HCT116 (cell line): ENCODE results near the gene PTPDC1. TPM values are rescaled to one million over a fixed set of nuclear protein-coding genes. Genes with fewer than 3 reads are reported as not detected.

Experiments used
- ATAC-seq: fragments of 200-7000 bp; cut with Tn5 transposase; 2 replicates; pipeline ENCODE4 v1.9.1; 2020; ENCODE audit warnings: mild to moderate bottlenecking, moderate library complexity
- BruUV-seq: library from RNA; stranded (reverse); fragments of 400-500 nt; replicated peaks from 2 replicates; lab custom pipeline; 2021; lab: Mats Ljungman, UMichigan
- CTCF ChIA-PET: fragments of 300-600 bp; sonication (Branson Sonifier 250); formaldehyde crosslinking; loops from one replicate; lab custom pipeline; 2021; ENCODE audit warnings: antibody characterized with exemption; lab: Charles Lee
- POLR2A ChIA-PET: fragments of 300-600, 350-600 bp; sonication (Branson Sonifier 250); formaldehyde crosslinking; loops from one replicate; lab custom pipeline; 2021; ENCODE audit warnings: antibody characterized with exemption; lab: Charles Lee
- RAD21 ChIA-PET, 2 experiments: fragments of 300-600 bp; sonication (Branson Sonifier 250); formaldehyde crosslinking; loops; one replicate each; lab custom pipeline; 2023; ENCODE audit warnings: low total read pairs in 2 of 2; ENCODE audit not compliant: uncharacterized antibody in 2 of 2, unreplicated experiment in 2 of 2, low non-redundant PET in 1 of 2; lab: Charles Lee
- DNase-seq: peaks from one replicate; pipeline ENCODE4 v3.0.0-alpha.2; 2010; ENCODE audit warnings: low read depth, low spot score
- H2AFZ ChIP-seq: fragments of 200-600 bp; shearing (Covaris generic), sonication (generic); 2 replicates; pipeline ENCODE4 v1.6.1; 2017; ENCODE audit warnings: low read depth, mixed run types, mixed read lengths, antibody characterized with exemption, low read length; ENCODE audit not compliant: poor library complexity, severe bottlenecking
- H3K27ac ChIP-seq: 2 replicates; pipeline ENCODE4 v1.5.1; 2012; ENCODE audit warnings: low read depth, low read length
- H3K27me3 ChIP-seq: fragments of 200-600 bp; sonication (generic); 2 replicates; pipeline ENCODE4 v1.6.1; 2016; ENCODE audit warnings: mixed run types, low read length, mixed read lengths; ENCODE audit not compliant: insufficient read depth
- H3K36me3 ChIP-seq, 2 experiments: fragments of 200-500 bp in 1 of 2; fragments of 200-600 bp in 1 of 2; sonication (Bioruptor generic) in 1 of 2; sonication (generic) in 1 of 2; 2 replicates each; pipeline versions ENCODE4 v1.5.1 to v1.6.1; 2014 to 2016; ENCODE audit warnings: low read length in 2 of 2, inconsistent platforms in 1 of 2, mixed read lengths in 1 of 2, mixed run types in 1 of 2; ENCODE audit not compliant: insufficient read depth in 2 of 2, control insufficient read depth in 1 of 2
- H3K4me1 ChIP-seq, 2 experiments: fragments of 200-600 bp in 1 of 2; sonication (generic) in 1 of 2; 2 replicates each; pipeline versions ENCODE4 v1.5.1 to v1.6.1; 2012 to 2017; ENCODE audit warnings: low read length in 2 of 2, inconsistent platforms in 1 of 2, mild to moderate bottlenecking in 1 of 2, mixed read lengths in 1 of 2, mixed run types in 1 of 2, moderate library complexity in 1 of 2; ENCODE audit not compliant: insufficient read depth in 2 of 2, control insufficient read depth in 1 of 2
- H3K4me2 ChIP-seq: fragments of 200-600 bp; sonication (generic); 2 replicates; pipeline ENCODE4 v1.6.1; 2017; ENCODE audit warnings: mixed run types, low read length, mixed read lengths
- H3K4me3 ChIP-seq, 2 experiments: fragments of 200-600 bp in 1 of 2; sonication (generic) in 1 of 2; replicated peaks in 1 of 2; 2 replicates each; pipeline ENCODE4 v1.5.1; 2011 to 2016; ENCODE audit warnings: low read length in 2 of 2, control low read depth in 1 of 2, low read depth in 1 of 2, mild to moderate bottlenecking in 1 of 2, mixed read lengths in 1 of 2, mixed run types in 1 of 2
- H3K79me2 ChIP-seq: fragments of 200-600 bp; sonication (generic); 2 replicates; pipeline ENCODE4 v1.6.1; 2017; ENCODE audit warnings: mild to moderate bottlenecking, mixed run types, low read length, moderate library complexity, mixed read lengths; ENCODE audit not compliant: insufficient read depth
- H3K9ac ChIP-seq: fragments of 200-600 bp; sonication (generic); 2 replicates; pipeline ENCODE4 v1.6.1; 2016; ENCODE audit warnings: low read length, mixed read lengths
- H3K9me2 ChIP-seq: fragments of 200-600 bp; sonication (generic), shearing (Covaris generic); 2 replicates; pipeline ENCODE4 v1.6.1; 2017; ENCODE audit warnings: mixed run types, mild to moderate bottlenecking, moderate library complexity; ENCODE audit not compliant: insufficient read depth
- H3K9me3 ChIP-seq, 2 experiments: fragments of 200-500 bp in 1 of 2; fragments of 200-600 bp in 1 of 2; sonication (Bioruptor generic) in 1 of 2; sonication (generic) in 1 of 2; 2 replicates each; pipeline ENCODE4 v1.6.1; 2014 to 2017; ENCODE audit warnings: low read length in 2 of 2, mixed read lengths in 2 of 2, inconsistent platforms in 1 of 2, low read depth in 1 of 2, mild to moderate bottlenecking in 1 of 2, mixed run types in 1 of 2, moderate library complexity in 1 of 2; ENCODE audit not compliant: control insufficient read depth in 1 of 2, insufficient read depth in 1 of 2
- H4K20me1 ChIP-seq: fragments of 200-600 bp; sonication (generic), shearing (Covaris generic); 2 replicates; pipeline ENCODE4 v1.6.1; 2017; ENCODE audit warnings: mixed run types, mild to moderate bottlenecking, moderate library complexity; ENCODE audit not compliant: insufficient read depth
- FOSL1 ChIP-seq: IDR thresholded peaks from 2 replicates; pipeline ENCODE4 v1.6.1; 2012; ENCODE audit warnings: low read depth
- POLR2AphosphoS5 ChIP-seq: IDR thresholded peaks from 2 replicates; pipeline ENCODE4 v1.6.1; 2011; ENCODE audit warnings: mild to moderate bottlenecking, low read depth, low read length, moderate library complexity
- SIN3A ChIP-seq: IDR thresholded peaks from 2 replicates; pipeline ENCODE4 v1.6.1; 2012; ENCODE audit warnings: low read depth
- SP1 ChIP-seq: IDR thresholded peaks from 2 replicates; pipeline ENCODE4 v1.6.1; 2012; ENCODE audit warnings: low read depth
- SRF ChIP-seq: IDR thresholded peaks from 2 replicates; pipeline ENCODE4 v1.6.1; 2012; ENCODE audit warnings: low read depth
- intact Hi-C: fragments of 100-400 bp; cut with micrococcal nuclease; formaldehyde crosslinking; loops from 2 replicates; pipeline ENCODE4 v1.10.0; 2022
- total RNA-seq: library from RNA; stranded (reverse); gene quantifications from one replicate; pipeline ENCODE4 v1.2.1, GENCODE V29; 2021; ENCODE audit not compliant: unreplicated experiment
- TF ChIP-seq, protein P1 (sequence below): IDR thresholded peaks from 2 replicates; pipeline ENCODE4 v1.6.1; 2012
- TF ChIP-seq, protein P2 (sequence below): IDR thresholded peaks from 2 replicates; pipeline ENCODE4 v1.6.1; 2011; ENCODE audit warnings: mild to moderate bottlenecking, low read length, moderate library complexity; ENCODE audit not compliant: insufficient replicate concordance; ENCODE audit errors: extremely low read depth

Gene PTPDC1
- total RNA-seq, 1 experiment from 2014 or later, result 12.7 TPM

DNA sequence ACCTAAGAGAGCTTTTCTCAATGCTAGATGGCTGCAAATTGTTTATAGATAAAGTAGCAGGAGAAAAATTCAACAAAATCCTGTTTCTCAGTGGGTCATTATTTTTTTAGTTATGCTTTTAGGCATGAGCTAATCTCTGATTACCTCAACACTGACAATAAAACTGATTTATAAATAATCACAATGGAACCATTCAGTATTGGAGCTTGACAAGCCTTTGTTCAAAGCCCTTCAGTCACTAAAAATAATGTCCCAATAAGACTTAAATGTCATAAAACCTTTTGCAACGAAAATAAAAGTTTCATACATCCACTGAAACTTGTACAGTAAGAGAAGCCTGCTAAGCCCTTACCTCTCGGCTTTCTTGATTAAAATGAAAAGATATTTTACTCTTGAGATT, 27.2 kb downstream of the PTPDC1 start:
- no peaks in the 10 kb centered on the region for H3K27me3 ChIP-seq
- no peak for ATAC-seq
- H2AFZ ChIP-seq, result no peak overlapping the region
- intact Hi-C loops, result no loop called here
- no peak overlapping the region for H3K9ac ChIP-seq
- BruUV-seq, result no TSS peak
- CTCF ChIA-PET, result no interaction called here
- no peaks in the 10 kb centered on the region for H3K36me3 ChIP-seq
- H3K9me3 ChIP-seq, result no peaks in the 10 kb centered on the region
- H3K79me2 ChIP-seq, result no peaks in the 10 kb centered on the region
- H3K4me2 ChIP-seq, result no peak overlapping the region
- no peak overlapping the region for H3K27ac ChIP-seq
- RAD21 ChIA-PET, result no interaction called here
- H4K20me1 ChIP-seq, result no peaks in the 10 kb centered on the region
- TF ChIP-seq FOSL1, result no peak
- TF ChIP-seq, protein P1, sequence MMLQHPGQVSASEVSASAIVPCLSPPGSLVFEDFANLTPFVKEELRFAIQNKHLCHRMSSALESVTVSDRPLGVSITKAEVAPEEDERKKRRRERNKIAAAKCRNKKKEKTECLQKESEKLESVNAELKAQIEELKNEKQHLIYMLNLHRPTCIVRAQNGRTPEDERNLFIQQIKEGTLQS, result no peak
- TF ChIP-seq, protein P2, sequence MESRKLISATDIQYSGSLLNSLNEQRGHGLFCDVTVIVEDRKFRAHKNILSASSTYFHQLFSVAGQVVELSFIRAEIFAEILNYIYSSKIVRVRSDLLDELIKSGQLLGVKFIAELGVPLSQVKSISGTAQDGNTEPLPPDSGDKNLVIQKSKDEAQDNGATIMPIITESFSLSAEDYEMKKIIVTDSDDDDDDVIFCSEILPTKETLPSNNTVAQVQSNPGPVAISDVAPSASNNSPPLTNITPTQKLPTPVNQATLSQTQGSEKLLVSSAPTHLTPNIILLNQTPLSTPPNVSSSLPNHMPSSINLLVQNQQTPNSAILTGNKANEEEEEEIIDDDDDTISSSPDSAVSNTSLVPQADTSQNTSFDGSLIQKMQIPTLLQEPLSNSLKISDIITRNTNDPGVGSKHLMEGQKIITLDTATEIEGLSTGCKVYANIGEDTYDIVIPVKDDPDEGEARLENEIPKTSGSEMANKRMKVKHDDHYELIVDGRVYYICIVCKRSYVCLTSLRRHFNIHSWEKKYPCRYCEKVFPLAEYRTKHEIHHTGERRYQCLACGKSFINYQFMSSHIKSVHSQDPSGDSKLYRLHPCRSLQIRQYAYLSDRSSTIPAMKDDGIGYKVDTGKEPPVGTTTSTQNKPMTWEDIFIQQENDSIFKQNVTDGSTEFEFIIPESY, result no peak
- no peak for TF ChIP-seq SIN3A
- TF ChIP-seq POLR2AphosphoS5, result no peak
- TF ChIP-seq SP1, result no peak
- TF ChIP-seq SRF, result no peak
- TF ChIP-seq, all 23 proteins: peak for 0
- Histone ChIP-seq H3K4me3 (no peak overlapping the region), H3K4me1 (no peaks in the 10 kb centered on the region), H3K9me2 (no peaks in the 10 kb centered on the region)
- POLR2A ChIA-PET, result no interaction called here
- DNase-seq, result no peak
